ENCODE measurements around the gene LRP5. TPM values are rescaled to one million over a fixed set of nuclear protein-coding genes. Genes with fewer than 3 reads are reported as not detected.

The LRP5 gene
- total RNA-seq, 1 experiment from 2014 or later, result 129 TPM

DNA sequence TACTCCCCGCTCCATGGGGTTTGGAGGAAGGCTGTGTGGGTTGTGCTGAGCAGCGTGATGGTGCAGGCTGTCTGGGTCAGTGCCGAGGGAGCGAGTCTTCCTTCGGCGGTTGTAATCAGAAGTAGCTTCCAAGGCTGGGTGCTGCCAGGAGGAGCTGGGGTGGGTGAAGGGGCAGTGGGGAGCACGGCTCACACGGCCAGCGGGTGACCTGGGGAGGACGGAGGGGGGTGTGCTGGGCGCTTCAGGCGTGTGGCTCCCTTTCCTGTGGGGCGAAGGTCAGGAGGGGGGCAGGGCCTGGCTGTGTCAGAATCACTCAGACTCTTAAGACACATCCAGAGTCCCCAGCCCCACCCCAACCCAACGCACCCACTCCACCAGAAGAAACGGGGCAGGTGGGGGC is 60.2 kb downstream of the LRP5 start:
- Histone ChIP-seq H3K9me3 (ENCODE audit: insufficient read depth, low read depth) (no peaks in the 10 kb centered on the region), H3K27me3 (ENCODE audit: insufficient read depth, low read depth) (no peaks in the 10 kb centered on the region), H3K4me1 (replicated peaks; ENCODE audit: insufficient read depth) (peaks cover 13% of the 10 kb centered on the region), H3K4me3 (no peak overlapping the region), H2AFZ (no peak overlapping the region), H4K20me1 (ENCODE audit: insufficient read depth) (0 out of 2 replicates have a peak, but pooled peaks cover 3% of the 10 kb centered on the region), H3K79me2 (ENCODE audit: low read depth) (no peaks in the 10 kb centered on the region), H3K36me3 (ENCODE audit: low read depth) (peaks cover 7% of the 10 kb centered on the region; the same call in 1 of the 2 replicates), H3K27ac (no peak overlapping the region), H3K4me2 (no peak overlapping the region), H3K9me2 (ENCODE audit: insufficient read depth) (no peaks in the 10 kb centered on the region), H3F3A (ENCODE audit: insufficient read depth, low read depth) (peaks cover 24% of the 10 kb centered on the region; the same call in 1 of the 2 replicates)
- CTCF ChIA-PET, result no interaction called here
- intact Hi-C loops (cut with micrococcal nuclease; ENCODE audit: unreplicated experiment), result no loop called here
- BruUV-seq (replicated peaks), result no TSS peak
- TF ChIP-seq, protein P1, sequence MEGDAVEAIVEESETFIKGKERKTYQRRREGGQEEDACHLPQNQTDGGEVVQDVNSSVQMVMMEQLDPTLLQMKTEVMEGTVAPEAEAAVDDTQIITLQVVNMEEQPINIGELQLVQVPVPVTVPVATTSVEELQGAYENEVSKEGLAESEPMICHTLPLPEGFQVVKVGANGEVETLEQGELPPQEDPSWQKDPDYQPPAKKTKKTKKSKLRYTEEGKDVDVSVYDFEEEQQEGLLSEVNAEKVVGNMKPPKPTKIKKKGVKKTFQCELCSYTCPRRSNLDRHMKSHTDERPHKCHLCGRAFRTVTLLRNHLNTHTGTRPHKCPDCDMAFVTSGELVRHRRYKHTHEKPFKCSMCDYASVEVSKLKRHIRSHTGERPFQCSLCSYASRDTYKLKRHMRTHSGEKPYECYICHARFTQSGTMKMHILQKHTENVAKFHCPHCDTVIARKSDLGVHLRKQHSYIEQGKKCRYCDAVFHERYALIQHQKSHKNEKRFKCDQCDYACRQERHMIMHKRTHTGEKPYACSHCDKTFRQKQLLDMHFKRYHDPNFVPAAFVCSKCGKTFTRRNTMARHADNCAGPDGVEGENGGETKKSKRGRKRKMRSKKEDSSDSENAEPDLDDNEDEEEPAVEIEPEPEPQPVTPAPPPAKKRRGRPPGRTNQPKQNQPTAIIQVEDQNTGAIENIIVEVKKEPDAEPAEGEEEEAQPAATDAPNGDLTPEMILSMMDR (conservative IDR thresholded peaks at IDR 0.05), result no peak
- no peak for TF ChIP-seq EZH2 (IDR thresholded peaks at IDR 0.05; ENCODE audit: low read depth)
- no peak for DNase-seq
- POLR2A ChIA-PET (ENCODE audit: unreplicated experiment), result no interaction called here

DNA sequence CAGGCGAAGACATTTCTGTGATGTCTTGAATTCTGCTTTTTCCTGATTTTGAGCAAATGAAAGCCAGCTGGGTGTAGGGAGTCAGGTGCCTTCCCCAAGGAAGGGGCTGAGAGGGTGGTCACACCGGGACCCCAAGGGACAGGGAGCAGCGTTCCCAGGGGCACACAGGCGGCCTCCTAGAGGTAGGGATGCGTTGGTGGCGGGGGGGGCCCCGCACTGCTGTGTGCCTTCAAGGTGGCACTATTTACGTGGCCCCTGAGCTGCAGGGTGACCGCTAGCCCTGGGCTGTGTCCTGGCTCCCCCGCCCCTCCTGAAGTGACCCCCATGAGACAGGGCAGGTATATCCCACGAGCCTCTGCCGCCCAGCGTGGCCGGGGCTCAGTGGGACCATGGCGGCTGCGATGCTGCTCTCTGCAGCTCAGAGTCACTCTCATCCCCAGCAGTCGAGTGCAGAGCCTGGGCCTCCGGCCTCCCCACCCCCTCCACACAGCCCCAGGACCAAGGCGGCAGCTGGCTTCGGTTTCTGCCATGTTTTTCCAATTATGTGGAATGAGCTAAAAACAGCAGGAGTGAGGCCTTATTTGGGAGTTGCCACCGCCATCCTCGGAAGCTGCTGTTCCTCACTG is 60.9 kb downstream of the LRP5 start:
- no peak overlapping the region for H3K4me2 ChIP-seq
- ChIA-PET POLR2A (ENCODE audit: unreplicated experiment) (interaction anchor here (0.7 kb wide), 1 partner anchor 41 kb away, joined by 3 read pairs; no protein-coding TSS in a partner anchor), CTCF (no interaction called here)
- H3K27ac ChIP-seq, result no peak overlapping the region
- H4K20me1 ChIP-seq (ENCODE audit: insufficient read depth), result 0 out of 2 replicates have a peak, but pooled peaks cover 3% of the 10 kb centered on the region
- no peak overlapping the region for H2AFZ ChIP-seq
- intact Hi-C loops (cut with micrococcal nuclease; ENCODE audit: unreplicated experiment), result no loop called here
- H3K27me3 ChIP-seq (ENCODE audit: insufficient read depth, low read depth), result no peaks in the 10 kb centered on the region
- H3K79me2 ChIP-seq (ENCODE audit: low read depth), result 0 out of 2 replicates have a peak, but pooled peaks cover 4% of the 10 kb centered on the region
- H3F3A ChIP-seq (ENCODE audit: insufficient read depth, low read depth), result peaks cover 26% of the 10 kb centered on the region; the same call in 1 of the 2 replicates
- no peak overlapping the region for H3K4me3 ChIP-seq
- no TSS peak for BruUV-seq (replicated peaks)
- no peak for TF ChIP-seq EZH2 (IDR thresholded peaks at IDR 0.05; ENCODE audit: low read depth)
- TF ChIP-seq, protein P1 (conservative IDR thresholded peaks at IDR 0.05), result no peak
- peaks cover 19% of the 10 kb centered on the region for H3K4me1 ChIP-seq (replicated peaks; ENCODE audit: insufficient read depth)
- DNase-seq, result no peak
- no peaks in the 10 kb centered on the region for H3K9me2 ChIP-seq (ENCODE audit: insufficient read depth)
- no peaks in the 10 kb centered on the region for H3K9me3 ChIP-seq (ENCODE audit: insufficient read depth, low read depth)
- peaks cover 7% of the 10 kb centered on the region; the same call in 1 of the 2 replicates for H3K36me3 ChIP-seq (ENCODE audit: low read depth)

DNA sequence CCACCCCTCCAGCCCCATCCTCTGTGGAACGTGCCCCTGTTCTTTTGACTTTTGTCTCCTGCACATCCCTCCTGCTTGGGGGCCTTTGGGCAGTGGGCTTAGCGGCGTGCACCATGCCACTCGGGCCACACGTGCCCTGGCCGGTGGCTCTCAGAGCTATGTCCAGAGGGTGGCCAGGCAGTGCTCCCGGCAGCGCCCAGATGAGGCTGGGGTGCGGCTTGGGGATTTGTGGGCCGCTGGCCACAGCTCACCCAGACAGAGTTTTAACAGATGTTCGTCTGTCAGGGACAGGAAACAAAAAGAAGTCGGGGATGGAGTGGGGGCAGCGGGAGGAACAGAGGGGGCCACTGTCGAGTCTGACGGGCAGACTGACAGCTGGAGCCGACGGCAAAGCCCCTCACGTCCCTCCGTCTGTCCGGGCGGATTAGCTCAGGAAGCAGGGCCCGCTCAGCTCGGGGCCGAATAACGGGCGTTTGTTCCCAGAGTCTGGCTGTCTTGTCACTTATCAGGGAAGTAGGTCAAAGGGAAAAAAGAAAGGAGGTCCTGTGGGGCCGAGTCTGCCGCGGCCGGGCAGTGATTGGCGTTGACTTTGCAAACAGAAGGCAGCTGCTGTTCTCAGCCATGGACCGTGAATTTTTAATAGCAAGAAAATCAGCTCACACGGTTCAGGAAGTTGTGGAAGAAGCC is 61.6 kb downstream of the LRP5 start:
- intact Hi-C loops (cut with micrococcal nuclease; ENCODE audit: unreplicated experiment), result no loop called here
- H3K36me3 ChIP-seq (ENCODE audit: low read depth), result peaks cover 7% of the 10 kb centered on the region; the same call in 1 of the 2 replicates
- no TSS peak for BruUV-seq (replicated peaks)
- H3K4me3 ChIP-seq, result no peak overlapping the region
- ChIA-PET POLR2A (ENCODE audit: unreplicated experiment) (no interaction called here), CTCF (no interaction called here)
- DNase-seq, result no peak
- peaks cover 33% of the 10 kb centered on the region for H3F3A ChIP-seq (ENCODE audit: insufficient read depth, low read depth)
- H3K9me3 ChIP-seq (ENCODE audit: insufficient read depth, low read depth), result no peaks in the 10 kb centered on the region
- TF ChIP-seq EZH2 (IDR thresholded peaks at IDR 0.05; ENCODE audit: low read depth), result no peak
- TF ChIP-seq, protein P1 (conservative IDR thresholded peaks at IDR 0.05), result no peak
- peaks cover 26% of the 10 kb centered on the region for H3K4me1 ChIP-seq (replicated peaks; ENCODE audit: insufficient read depth)
- H4K20me1 ChIP-seq (ENCODE audit: insufficient read depth), result 0 out of 2 replicates have a peak, but pooled peaks cover 3% of the 10 kb centered on the region
- no peaks in the 10 kb centered on the region for H3K27me3 ChIP-seq (ENCODE audit: insufficient read depth, low read depth)
- 0 out of 2 replicates have a peak, but pooled peaks cover 8% of the 10 kb centered on the region for H3K79me2 ChIP-seq (ENCODE audit: low read depth)
- no peak overlapping the region for H3K4me2 ChIP-seq
- H3K27ac ChIP-seq, result no peak overlapping the region
- H3K9me2 ChIP-seq (ENCODE audit: insufficient read depth), result no peaks in the 10 kb centered on the region
- no peak overlapping the region for H2AFZ ChIP-seq
